ENCODE results near the gene FAM107B. TPM values are rescaled to one million over a fixed set of nuclear protein-coding genes. Genes with fewer than 3 reads are reported as not detected.

The FAM107B gene
- total RNA-seq, 1 experiment from 2014 or later = 41.6 TPM

GRCh38 chr10:14584661-14585060, 190.0 kb downstream of the FAM107B start:
- Histone ChIP-seq H3K36me3 (ENCODE audit: control insufficient read depth in 1 of 2, insufficient read depth in 2 of 2, low read length in 2 of 2) (no peaks in the 10 kb centered on the region), H4K20me1 (ENCODE audit: insufficient read depth) (no peaks in the 10 kb centered on the region), H3K27ac (ENCODE audit: low read depth, low read length) (no peak overlapping the region), H3K4me3 (replicated peaks in 1 of 2; ENCODE audit: low read depth in 1 of 2, low read length in 2 of 2) (no peak overlapping the region), H3K9me2 (ENCODE audit: insufficient read depth) (no peaks in the 10 kb centered on the region), H3K79me2 (ENCODE audit: insufficient read depth, low read length) (peaks cover 22% of the 10 kb centered on the region; the same call in 1 of the 2 replicates), H3K4me2 (ENCODE audit: low read length) (no peak overlapping the region), H3K9me3 (ENCODE audit: control insufficient read depth in 1 of 2, insufficient read depth in 1 of 2, low read depth in 1 of 2, low read length in 2 of 2) (no peaks in the 10 kb centered on the region), H3K27me3 (ENCODE audit: insufficient read depth, low read length) (no peaks in the 10 kb centered on the region), H2AFZ (ENCODE audit: low read depth, low read length, poor library complexity, severe bottlenecking) (no peak overlapping the region), H3K9ac (ENCODE audit: low read length) (no peak overlapping the region), H3K4me1 (ENCODE audit: control insufficient read depth in 1 of 2, insufficient read depth in 2 of 2, low read length in 2 of 2) (peaks cover 16 to 27% of the 10 kb centered on the region in 2 experiments)
- CTCF ChIA-PET = no interaction called here
- POLR2A ChIA-PET = no interaction called here
- ATAC-seq (no peak), DNase-seq (ENCODE audit: low read depth, low spot score) (no peak)
- no TSS peak for BruUV-seq (replicated peaks)
- intact Hi-C loops (cut with micrococcal nuclease) = no loop called here
- RAD21 ChIA-PET (ENCODE audit: low non-redundant PET in 1 of 2, low total read pairs in 2 of 2, uncharacterized antibody in 2 of 2, unreplicated experiment in 2 of 2) = no interaction called here
- TF ChIP-seq JUND (IDR thresholded peaks at IDR 0.05) = no peak
- no peak for TF ChIP-seq YY1 (IDR thresholded peaks at IDR 0.05; ENCODE audit: extremely low read depth, insufficient replicate concordance, low read depth, low read length)
- TF ChIP-seq SP1 (IDR thresholded peaks at IDR 0.05; ENCODE audit: low read depth) = no peak
- TF ChIP-seq ZBTB33 (IDR thresholded peaks at IDR 0.05; ENCODE audit: extremely low read depth, insufficient replicate concordance, low read length) = no peak
- TF ChIP-seq ZFX (IDR thresholded peaks at IDR 0.05) = no peak
- TF ChIP-seq ELF1 (IDR thresholded peaks at IDR 0.05; ENCODE audit: borderline replicate concordance, low read depth) = no peak
- TF ChIP-seq, protein P1, sequence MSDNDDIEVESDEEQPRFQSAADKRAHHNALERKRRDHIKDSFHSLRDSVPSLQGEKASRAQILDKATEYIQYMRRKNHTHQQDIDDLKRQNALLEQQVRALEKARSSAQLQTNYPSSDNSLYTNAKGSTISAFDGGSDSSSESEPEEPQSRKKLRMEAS (IDR thresholded peaks at IDR 0.05) = no peak

DNA sequence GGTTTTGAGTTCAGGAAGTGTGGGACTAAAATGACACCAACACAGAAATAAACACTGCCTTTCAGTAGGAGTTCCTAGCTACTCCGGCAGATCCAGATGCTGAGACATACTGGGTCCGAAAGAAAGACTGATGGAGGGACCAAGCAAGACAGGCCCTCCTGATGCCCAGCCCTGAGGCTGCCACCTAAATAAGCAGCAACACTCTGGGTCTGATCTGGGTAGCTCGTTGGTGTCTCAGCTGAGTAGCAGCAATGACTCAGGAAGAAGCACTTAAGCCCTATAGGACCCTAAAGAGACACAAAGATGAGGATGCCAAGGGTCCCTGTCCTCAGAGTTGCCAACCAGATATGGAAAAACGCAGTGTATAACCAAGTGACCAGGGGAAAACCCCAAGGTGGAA, 190.7 kb downstream of the FAM107B start:
- no peak for ATAC-seq
- peaks cover 22% of the 10 kb centered on the region; the same call in 1 of the 2 replicates for H3K79me2 ChIP-seq (ENCODE audit: insufficient read depth, low read length)
- ChIA-PET CTCF (no interaction called here), POLR2A (no interaction called here), RAD21 (ENCODE audit: low non-redundant PET in 1 of 2, low total read pairs in 2 of 2, uncharacterized antibody in 2 of 2, unreplicated experiment in 2 of 2) (no interaction called here)
- intact Hi-C loops (cut with micrococcal nuclease) = no loop called here
- H3K9me3 ChIP-seq (ENCODE audit: control insufficient read depth in 1 of 2, insufficient read depth in 1 of 2, low read depth in 1 of 2, low read length in 2 of 2) = no peaks in the 10 kb centered on the region
- H2AFZ ChIP-seq (ENCODE audit: low read depth, low read length, poor library complexity, severe bottlenecking) = no peak overlapping the region
- H4K20me1 ChIP-seq (ENCODE audit: insufficient read depth) = no peaks in the 10 kb centered on the region
- no peaks in the 10 kb centered on the region for H3K27me3 ChIP-seq (ENCODE audit: insufficient read depth, low read length)
- no peaks in the 10 kb centered on the region for H3K9me2 ChIP-seq (ENCODE audit: insufficient read depth)
- DNase-seq (ENCODE audit: low read depth, low spot score) = no peak
- H3K4me2 ChIP-seq (ENCODE audit: low read length) = no peak overlapping the region
- H3K36me3 ChIP-seq (ENCODE audit: control insufficient read depth in 1 of 2, insufficient read depth in 2 of 2, low read length in 2 of 2) = no peaks in the 10 kb centered on the region
- H3K4me3 ChIP-seq (replicated peaks in 1 of 2; ENCODE audit: low read depth in 1 of 2, low read length in 2 of 2) = no peak overlapping the region
- no TSS peak for BruUV-seq (replicated peaks)
- TF ChIP-seq ELF1 (IDR thresholded peaks at IDR 0.05; ENCODE audit: borderline replicate concordance, low read depth) (no peak), JUND (IDR thresholded peaks at IDR 0.05) (no peak), ZBTB33 (IDR thresholded peaks at IDR 0.05; ENCODE audit: extremely low read depth, insufficient replicate concordance, low read length) (no peak), ZNF274 (IDR thresholded peaks at IDR 0.05; ENCODE audit: low read depth, low read length) (no peak)
- TF ChIP-seq, protein P1 (IDR thresholded peaks at IDR 0.05) = no peak
- H3K27ac ChIP-seq (ENCODE audit: low read depth, low read length) = no peak overlapping the region
- peaks cover 13 to 20% of the 10 kb centered on the region in 2 experiments for H3K4me1 ChIP-seq (ENCODE audit: control insufficient read depth in 1 of 2, insufficient read depth in 2 of 2, low read length in 2 of 2)
- no peak overlapping the region for H3K9ac ChIP-seq (ENCODE audit: low read length)
